Ovary (tissue), 9 donors: Measurements from ENCODE around the gene ARHGEF39. TPM values are rescaled to one million over a fixed set of nuclear protein-coding genes. Genes with fewer than 3 reads are reported as not detected.

Experiments
- DNase-seq, 5 donors: peaks; one replicate each; pipeline ENCODE4 v3.0.0-alpha.2; 2019 to 2020
- H3K27ac ChIP-seq, 2 donors: fragments of 200-600 bp; one replicate each; pipeline versions ENCODE4 v1.5.1 to v1.8.0; 2019 to 2022
- H3K27me3 ChIP-seq: fragments of 200-600 bp; one replicate; pipeline ENCODE4 v1.8.0; 2022
- H3K36me3 ChIP-seq: fragments of 200-600 bp; sonication (generic); one replicate; pipeline ENCODE4 v1.5.1; 2019
- H3K4me1 ChIP-seq: one replicate; pipeline ENCODE4 v1.8.1; 2013; ENCODE audit warnings: mild to moderate bottlenecking, moderate library complexity; ENCODE audit not compliant: insufficient read depth
- H3K4me3 ChIP-seq: fragments of 200-600 bp; sonication (generic); one replicate; pipeline ENCODE4 v1.5.1; 2017
- H3K9me3 ChIP-seq, 2 donors: fragments of 200-600 bp in 1 of 2; sonication (generic) in 1 of 2; one replicate each; pipeline versions ENCODE4 v1.5.1 to v1.8.1; 2013 to 2019; ENCODE audit warnings: mild to moderate bottlenecking in 1 of 2, moderate library complexity in 1 of 2
- EP300 ChIP-seq: sonication (generic); formaldehyde crosslinking; IDR thresholded peaks from one replicate; pipeline ENCODE4 v1.6.1; 2017; ENCODE audit warnings: antibody characterized with exemption
- POLR2A ChIP-seq: fragments of 450-650 bp; IDR thresholded peaks from one replicate; pipeline ENCODE4 v1.6.1; 2017; ENCODE audit warnings: antibody characterized with exemption, mild to moderate bottlenecking, moderate library complexity
- WGBS, 3 donors: extraction: QIAGEN DNeasy Blood & Tissue Kit in 1 of 3; methylation state at CpG; one replicate each; pipeline versions ENCODE4 v1.1.5 to v1.1.7; 2013 to 2017; 5-methylcytosine and 5-hydroxymethylcytosine counted together
- intact Hi-C, 4 donors: fragments of 100-400 bp; cut with DNase I; formaldehyde crosslinking; loops; one replicate each; pipeline versions ENCODE4 v1.11.0 to v1.15.1; 2022 to 2023
- polyA plus RNA-seq, 2 donors: library from polyadenylated mRNA; stranded (reverse); fragments of 200-250 nt in 1 of 2; fragments of 350-450 nt in 1 of 2; fragmentation: Illumina TruSeq in 1 of 2; extraction: RNeasy Lipid Tissue Mini Kit (QIAGEN cat#74804) in 1 of 2; gene quantifications; one replicate each; pipeline ENCODE4 v1.2.3, GENCODE V29; 2013 to 2014
- total RNA-seq, 7 donors: library from RNA; depleted of rRNA in 2 of 7; stranded (reverse); fragments of >200 nt in 2 of 7; fragmentation: NEBNext Ultra II Directional in 3 of 7; extraction: Animal tissue kit (Norgen Biotek cat#: 25700) in 3 of 7; gene quantifications; one replicate each; pipeline versions ENCODE4 v1.1.0 to v1.2.4, GENCODE V29; 2016 to 2023
- TF ChIP-seq, protein P1 (sequence below), 3 donors: fragments of 450-650 bp in 2 of 3; fragments of 200-600 bp in 1 of 3; IDR thresholded peaks; one replicate each; pipeline versions ENCODE4 v1.5.1 to v1.8.0; 2016 to 2022; ENCODE audit warnings: antibody characterized with exemption in 3 of 3, mild to moderate bottlenecking in 1 of 3
- donor health status: DM: no; HTN: no; CAD: no; lungs with moderate emphysema.
- donor health status: DM: no; HTN: no; CAD: no.
- donor health status: Bipolar disorder and iron deficiency.
- donor health status: DM: yes; HTN: yes; CAD: no.
- donor health status: DM: no; HTN: no; CAD: no.
- donor health status: DM: yes; HTN: yes; CAD: no.

ARHGEF39 gene
- total and polyA plus RNA-seq, 9 donors = 0.17 to 1.4 (median 0.52) TPM

DNA sequence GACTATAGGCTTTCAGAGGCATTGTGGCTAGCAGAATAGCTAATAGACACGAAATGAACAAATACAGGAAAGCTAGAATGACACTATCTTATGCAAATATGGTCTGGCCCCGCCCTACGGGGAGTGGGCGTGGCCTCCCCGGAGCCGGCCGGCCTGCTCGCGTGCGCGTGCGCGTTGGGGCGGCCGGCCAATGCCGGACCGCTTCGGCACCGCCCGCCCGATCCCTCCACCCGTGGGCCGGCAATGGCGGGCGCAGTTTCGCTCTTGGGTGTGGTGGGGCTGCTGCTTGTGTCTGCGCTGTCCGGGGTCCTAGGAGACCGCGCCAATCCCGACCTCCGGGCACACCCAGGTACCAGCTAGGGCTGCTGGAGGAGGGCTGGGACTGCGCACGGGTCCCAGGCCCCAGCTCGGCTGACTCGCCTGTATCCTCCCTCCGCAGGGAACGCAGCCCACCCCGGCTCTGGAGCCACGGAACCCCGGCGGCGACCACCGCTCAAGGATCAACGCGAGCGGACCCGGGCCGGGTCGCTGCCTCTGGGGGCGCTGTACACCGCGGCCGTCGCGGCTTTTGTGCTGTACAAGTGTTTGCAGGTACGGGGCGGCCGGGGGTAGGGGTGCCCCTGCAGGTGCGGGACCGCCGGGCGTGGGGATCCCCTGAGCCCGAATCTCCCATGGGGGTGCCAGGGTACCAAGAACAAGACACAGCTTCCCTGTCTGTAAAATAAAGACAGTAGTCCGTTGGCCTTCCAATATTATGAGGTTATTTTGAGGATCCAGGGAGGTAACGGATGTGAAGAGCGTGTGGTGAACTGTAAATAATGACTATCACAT lies 6.6 kb downstream of the ARHGEF39 start, which contains the start of gene CCDC107:
Gene CCDC107 (plus strand): TSS at position 156 of the 831 bp plus-strand sequence. CDS start 88 bp downstream, at position 244.
- Histone ChIP-seq H3K4me1 (no peaks in the 10 kb centered on the region), H3K4me3 (peak within 1 kb of the TSS; percentile 94), H3K27me3 (no peaks in the 10 kb centered on the region), H3K27ac (peak within 1 kb of the TSS; percentile 81 to 97), H3K9me3 (no peaks in the 10 kb centered on the region), H3K36me3 (no peaks in the 10 kb centered on the region)
- TF ChIP-seq POLR2A (peak; percentile 92), EP300 (no peak)
- TF ChIP-seq, protein P1, sequence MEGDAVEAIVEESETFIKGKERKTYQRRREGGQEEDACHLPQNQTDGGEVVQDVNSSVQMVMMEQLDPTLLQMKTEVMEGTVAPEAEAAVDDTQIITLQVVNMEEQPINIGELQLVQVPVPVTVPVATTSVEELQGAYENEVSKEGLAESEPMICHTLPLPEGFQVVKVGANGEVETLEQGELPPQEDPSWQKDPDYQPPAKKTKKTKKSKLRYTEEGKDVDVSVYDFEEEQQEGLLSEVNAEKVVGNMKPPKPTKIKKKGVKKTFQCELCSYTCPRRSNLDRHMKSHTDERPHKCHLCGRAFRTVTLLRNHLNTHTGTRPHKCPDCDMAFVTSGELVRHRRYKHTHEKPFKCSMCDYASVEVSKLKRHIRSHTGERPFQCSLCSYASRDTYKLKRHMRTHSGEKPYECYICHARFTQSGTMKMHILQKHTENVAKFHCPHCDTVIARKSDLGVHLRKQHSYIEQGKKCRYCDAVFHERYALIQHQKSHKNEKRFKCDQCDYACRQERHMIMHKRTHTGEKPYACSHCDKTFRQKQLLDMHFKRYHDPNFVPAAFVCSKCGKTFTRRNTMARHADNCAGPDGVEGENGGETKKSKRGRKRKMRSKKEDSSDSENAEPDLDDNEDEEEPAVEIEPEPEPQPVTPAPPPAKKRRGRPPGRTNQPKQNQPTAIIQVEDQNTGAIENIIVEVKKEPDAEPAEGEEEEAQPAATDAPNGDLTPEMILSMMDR (IDR thresholded peaks at IDR 0.05) = peak; percentile 51 to 80 (median 77)
- intact Hi-C loops = loop anchor here in 2 of 4 donors (2.0 to 10.0 kb wide), 4 partner anchors 30 to 164 kb away; partner anchors contain the start of genes RUSC2 (in 1 of the 2) and TPM2 (in 1 of the 2)
- 0 to 1% (median 0%) methylated on average over 56 to 67 of the region's 67 CpGs for WGBS, 3 donors
- peak; percentile 86 to 92 (median 90) for DNase-seq

DNA sequence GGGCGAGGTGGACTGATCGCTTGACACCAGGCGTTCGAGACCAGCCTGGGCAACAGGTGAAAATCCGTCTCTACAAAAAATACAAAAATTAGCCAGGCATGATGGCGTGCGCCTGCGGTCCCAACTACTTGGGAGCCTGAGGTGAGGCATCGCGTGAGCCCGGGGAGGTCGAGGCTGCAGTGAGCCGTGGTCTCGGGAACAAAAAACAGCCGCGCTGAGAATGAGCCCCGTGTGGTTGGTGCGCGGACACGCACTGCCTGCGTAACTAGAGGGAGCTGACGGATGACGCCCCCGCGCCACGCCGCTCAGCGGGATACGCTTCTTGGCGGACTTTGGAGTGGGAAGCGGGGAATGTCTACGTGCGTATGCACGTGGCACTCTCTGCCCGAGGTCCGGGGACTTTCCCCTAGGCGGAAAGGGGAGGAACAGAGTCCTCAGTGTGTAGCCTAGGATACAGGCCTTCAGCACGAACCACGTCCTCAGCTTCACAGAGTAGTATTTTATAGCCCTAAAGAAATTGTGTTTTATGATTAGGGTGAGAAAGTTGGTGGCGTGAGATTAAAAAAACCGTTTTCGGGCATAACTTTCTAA lies 7.4 kb downstream of the ARHGEF39 start, which contains the start of gene RMRP:
Gene RMRP (minus strand): TSS at position 474 of the 591 bp plus-strand sequence.
- TF ChIP-seq, protein P1 (IDR thresholded peaks at IDR 0.05) = peak; percentile 38 to 77 (median 66)
- TF ChIP-seq EP300 (peak; percentile 62), POLR2A (peak; percentile 72)
- no peaks in the 10 kb centered on the region for H3K4me1 ChIP-seq
- no peaks in the 10 kb centered on the region for H3K9me3 ChIP-seq
- H3K27ac ChIP-seq = peak within 1 kb of the TSS; percentile 81 to 97
- intact Hi-C loops = loop anchor here in 2 of 4 donors (2.0 to 10.0 kb wide), 4 partner anchors 31 to 163 kb away; partner anchors contain the start of genes RUSC2 (in 1 of the 2) and TPM2 (in 1 of the 2)
- peak; percentile 96 to 97 (median 97) for DNase-seq
- WGBS, 3 donors = 0% methylated on average over 42 of the region's 42 CpGs
- H3K4me3 ChIP-seq = peak within 1 kb of the TSS; percentile 94
- no peaks in the 10 kb centered on the region for H3K27me3 ChIP-seq
- H3K36me3 ChIP-seq = no peaks in the 10 kb centered on the region

DNA sequence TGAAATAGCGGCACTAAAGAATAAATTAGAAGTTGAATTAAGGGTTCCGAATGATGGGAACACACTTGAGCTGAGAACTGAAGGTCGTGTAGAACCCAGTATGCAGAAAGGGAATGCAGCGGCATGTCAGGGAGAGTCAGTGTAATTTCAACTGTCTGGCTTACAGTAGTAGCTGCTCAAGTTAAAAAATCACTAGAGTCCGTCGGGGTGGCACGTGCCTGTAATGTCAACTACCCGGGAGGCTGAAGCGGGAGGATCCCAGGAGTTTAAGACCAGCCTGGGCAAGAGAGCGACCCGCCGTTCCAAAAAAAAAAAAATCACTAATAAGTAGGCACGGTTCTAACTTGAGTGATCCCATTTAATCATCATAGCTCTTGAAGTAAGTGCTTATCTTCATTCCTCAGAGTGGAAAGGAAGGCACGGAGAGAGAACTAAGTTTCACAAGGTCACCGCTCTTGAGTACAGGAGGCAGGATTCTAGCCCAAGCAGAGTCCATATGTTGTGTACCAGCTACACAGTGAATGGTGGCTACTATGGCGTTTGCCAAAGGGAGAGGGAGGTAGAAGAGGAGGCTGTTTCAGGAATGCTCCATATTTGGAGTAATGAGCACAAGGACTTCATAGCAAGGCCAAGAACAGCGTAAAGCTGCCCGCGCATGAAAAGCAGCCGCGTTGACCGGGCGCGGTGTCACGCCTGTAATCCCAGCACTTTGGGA lies 8.0 kb downstream of the ARHGEF39 start:
- H3K9me3 ChIP-seq = no peaks in the 10 kb centered on the region
- WGBS, 3 donors = 8 to 18% (median 9%) methylated on average over 25 of the region's 25 CpGs
- TF ChIP-seq EP300 = no peak
- no peak for TF ChIP-seq POLR2A
- TF ChIP-seq, protein P1 (IDR thresholded peaks at IDR 0.05) = no peak
- intact Hi-C loops = loop anchor here in 2 of 4 donors (5.0 to 10.0 kb wide), 3 partner anchors 35 to 162 kb away; partner anchors contain the start of gene RUSC2 (in 1 of the 2)
- no peaks in the 10 kb centered on the region for H3K27me3 ChIP-seq
- peak overlapping the region; percentile 78 to 97 for H3K27ac ChIP-seq
- DNase-seq = peak in 1 of 5 donors; percentile 45
- H3K4me1 ChIP-seq = no peaks in the 10 kb centered on the region
- peak overlapping the region; percentile 94 for H3K4me3 ChIP-seq
- H3K36me3 ChIP-seq = no peaks in the 10 kb centered on the region

DNA sequence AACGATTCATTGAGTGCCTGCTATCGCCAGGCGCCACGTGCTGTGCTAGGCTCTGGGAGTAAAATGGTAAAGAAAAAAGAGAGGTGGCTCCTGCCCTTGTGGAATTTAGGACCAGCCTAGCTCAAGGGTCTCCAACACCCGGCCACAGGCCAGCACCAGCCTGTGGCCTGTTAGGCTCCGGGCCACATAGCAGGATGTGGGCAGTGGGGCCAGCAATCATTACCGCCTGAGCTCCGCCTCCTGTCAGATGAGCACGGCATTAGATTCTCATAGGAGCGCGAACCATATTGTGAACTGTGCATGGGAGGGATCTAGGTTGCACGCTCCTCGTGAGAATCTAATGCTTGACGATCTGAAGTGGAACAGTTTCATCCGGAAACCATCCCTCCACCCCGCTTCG lies 8.6 kb downstream of the ARHGEF39 start:
- H3K27me3 ChIP-seq = no peaks in the 10 kb centered on the region
- intact Hi-C loops = loop anchor here in 2 of 4 donors (5.0 to 10.0 kb wide), 3 partner anchors 36 to 162 kb away; partner anchors contain the start of gene RUSC2 (in 1 of the 2)

More for the DNA sequence above, 8.6 kb downstream of the ARHGEF39 start:
- no peak overlapping the region for H3K27ac ChIP-seq
- H3K9me3 ChIP-seq = no peaks in the 10 kb centered on the region
- no peak for DNase-seq
- WGBS, 3 donors = 68 to 84% (median 76%) methylated on average over 17 of the region's 17 CpGs
- no peak for TF ChIP-seq POLR2A
- TF ChIP-seq EP300 = no peak
- TF ChIP-seq, protein P1 (IDR thresholded peaks at IDR 0.05) = no peak
- no peaks in the 10 kb centered on the region for H3K36me3 ChIP-seq
- no peaks in the 10 kb centered on the region for H3K4me1 ChIP-seq
- no peak overlapping the region for H3K4me3 ChIP-seq
